CD4-positive, alpha-beta T cell treated with Interleukin-2 at 100 ng/mL for 4 hours (primary cell): Measurements from ENCODE around the gene RABGAP1L.
"Not testable (repeated sequence)": the region's sequence is repeated elsewhere in the genome, so short reads cannot be mapped to it uniquely, and the experiment has no call there.

Experiments
- DNase-seq: peaks from one replicate; pipeline ENCODE4 v3.0.0-alpha.2; 2020; ENCODE audit warnings: low spot score

RABGAP1L gene

DNA sequence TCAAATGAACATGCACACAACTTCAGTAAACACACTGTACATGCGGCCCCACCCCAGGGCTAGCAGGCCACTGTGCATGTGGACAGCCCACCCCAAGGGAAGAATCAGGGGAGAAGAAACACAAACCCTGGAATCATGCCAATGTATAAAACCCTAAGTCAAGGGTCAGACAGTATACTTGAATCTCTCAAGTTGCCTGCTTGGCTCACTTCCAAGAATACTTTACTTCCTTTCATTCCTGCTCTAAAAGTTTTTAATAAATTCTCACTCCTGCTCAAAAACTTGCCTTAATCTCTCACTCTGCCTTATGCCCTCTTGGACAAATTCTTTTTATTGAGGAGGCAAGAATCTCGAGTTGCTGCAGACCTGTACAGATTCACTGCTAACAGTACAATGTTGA, 609.2 kb downstream of the RABGAP1L start:
- no peak for DNase-seq

DNA sequence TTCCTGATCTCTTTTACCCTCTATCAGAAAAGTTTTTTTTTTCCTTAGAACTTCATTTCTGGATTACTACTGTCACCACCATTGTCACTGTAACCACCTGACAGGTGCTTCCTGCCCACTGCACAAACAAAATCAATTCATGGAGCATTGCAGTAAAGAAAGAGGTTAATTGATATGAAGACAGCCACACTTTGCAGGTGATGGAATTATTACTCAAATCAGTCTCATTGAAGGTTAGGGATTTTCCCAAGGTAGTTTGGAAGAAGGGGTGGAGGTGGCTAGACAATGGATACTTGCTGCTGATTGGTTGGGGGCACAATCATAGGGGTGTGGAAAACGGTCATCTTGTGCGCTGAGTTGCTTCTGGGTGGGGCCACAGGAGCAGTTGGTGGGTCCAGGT, 609.6 kb downstream of the RABGAP1L start:
- DNase-seq, result no peak

DNA sequence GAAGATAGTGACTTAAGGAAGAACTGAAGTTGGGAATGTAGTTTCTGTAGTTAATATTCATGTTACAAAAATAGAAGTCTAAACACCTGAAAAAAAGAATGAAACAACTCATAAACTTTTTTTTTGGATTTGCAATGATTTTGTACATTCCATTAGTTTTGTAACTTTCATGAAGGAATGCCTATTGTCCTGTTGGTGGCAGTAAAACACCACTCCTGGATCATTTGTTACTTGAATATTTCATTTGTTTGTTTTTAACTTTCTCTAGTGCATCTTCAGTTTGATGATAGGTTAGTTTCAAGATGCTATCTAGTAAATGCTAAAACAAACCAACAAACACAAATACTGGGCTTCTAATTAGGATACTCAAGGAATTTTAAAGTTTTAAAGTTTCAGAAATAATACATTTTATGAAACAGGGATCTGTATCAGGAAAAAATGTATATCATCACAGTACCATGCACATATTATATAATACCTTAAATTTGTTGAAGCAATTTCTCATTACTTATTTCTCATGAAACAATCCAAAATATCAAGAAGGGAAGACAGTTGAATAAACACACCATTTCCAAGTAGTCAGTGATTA, 610.7 kb downstream of the RABGAP1L start:
- peak; percentile 58 for DNase-seq

DNA sequence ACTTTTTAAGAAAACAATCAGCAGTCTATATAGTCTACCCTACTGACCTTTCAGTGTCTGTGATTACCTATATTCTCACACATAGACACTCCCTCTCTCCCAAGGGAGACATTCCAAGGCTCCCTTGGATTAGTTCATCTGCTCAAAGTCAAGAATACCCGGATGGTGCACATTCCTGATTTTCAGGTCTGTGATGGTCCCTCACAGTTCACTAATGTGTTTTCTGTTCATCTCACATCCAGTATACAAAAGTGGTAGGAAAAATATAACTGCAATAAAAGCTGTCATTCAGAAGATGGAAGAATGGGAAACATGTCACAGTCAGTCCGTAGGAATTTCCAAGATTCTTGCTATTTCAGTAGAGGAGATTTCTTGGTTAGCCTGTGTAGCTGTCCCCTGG, 616.3 kb downstream of the RABGAP1L start:
- DNase-seq, result no peak

DNA sequence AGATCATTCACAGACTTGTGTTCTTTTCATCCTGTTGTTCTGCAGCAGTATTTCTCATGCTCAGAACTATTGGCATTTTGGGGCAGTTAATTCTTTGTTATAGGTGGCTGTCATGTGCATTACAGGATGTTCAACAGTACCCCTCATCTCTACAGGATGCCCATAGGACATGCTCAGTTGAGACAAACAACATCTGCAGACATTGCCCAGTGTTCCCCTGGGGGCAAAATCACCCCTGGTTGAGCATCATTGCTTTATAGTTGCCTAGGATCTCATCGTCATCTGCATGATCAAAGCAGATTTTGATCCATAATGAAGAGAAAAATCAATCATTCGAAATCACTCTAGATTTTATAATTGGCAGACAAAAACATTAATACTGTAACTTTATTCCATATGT, 617.9 kb downstream of the RABGAP1L start:
- no peak for DNase-seq

DNA sequence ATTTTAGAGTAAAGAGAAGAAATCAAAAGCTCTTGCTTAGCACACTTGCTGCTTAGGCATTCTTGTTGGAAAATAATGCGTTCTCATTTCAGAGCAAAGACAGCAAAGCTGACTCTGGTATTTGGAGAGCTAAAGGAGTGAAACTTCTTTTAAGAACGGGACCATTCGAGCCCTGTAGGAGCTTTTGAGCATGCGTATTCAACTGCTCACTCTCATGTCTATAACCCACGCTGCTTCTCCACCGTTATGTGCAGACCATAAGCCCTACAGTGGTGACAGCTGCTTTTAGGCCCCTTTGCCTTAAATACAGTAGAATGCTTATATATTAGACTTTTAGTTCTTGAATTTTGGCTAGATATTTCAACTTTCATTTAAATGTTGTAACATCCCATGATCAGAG, 626.2 kb downstream of the RABGAP1L start:
- no peak for DNase-seq

DNA sequence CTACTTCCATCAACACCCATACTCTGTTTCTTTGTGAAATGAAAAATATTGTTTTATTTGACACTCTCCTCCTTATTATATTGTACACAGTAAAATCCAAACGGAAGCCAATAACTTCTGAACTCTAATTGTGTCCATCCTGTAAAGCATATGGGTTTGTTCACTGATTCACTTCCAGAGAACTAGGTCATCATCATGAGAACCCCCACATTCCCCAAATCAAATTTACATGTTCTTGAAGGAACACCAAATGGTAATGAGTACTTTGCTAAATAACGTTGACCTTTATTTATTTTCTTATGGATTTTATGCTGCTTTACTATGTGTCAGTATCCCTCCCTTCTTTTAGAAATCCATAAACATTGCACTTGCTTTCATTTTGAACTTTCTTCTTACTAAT, 627.0 kb downstream of the RABGAP1L start:
- DNase-seq, result no peak

DNA sequence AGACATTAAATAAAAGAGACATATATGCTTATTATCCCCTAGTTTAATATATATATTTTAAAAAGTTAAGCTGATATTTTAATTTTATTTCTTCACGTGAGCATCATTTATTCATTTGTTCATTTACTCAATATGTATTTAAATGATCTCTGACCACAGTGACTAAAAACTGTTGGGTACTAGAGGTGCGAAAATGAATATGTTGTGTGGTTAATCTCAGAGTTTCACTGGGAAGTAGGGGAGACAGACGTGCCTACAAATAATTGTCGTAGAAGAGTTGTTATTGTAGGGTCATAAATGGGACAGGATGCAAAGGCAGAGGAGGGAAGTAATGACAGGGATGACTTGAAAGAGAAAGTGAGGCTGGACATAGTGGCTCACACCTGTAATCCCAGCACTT, 627.4 kb downstream of the RABGAP1L start:
- no peak for DNase-seq

DNA sequence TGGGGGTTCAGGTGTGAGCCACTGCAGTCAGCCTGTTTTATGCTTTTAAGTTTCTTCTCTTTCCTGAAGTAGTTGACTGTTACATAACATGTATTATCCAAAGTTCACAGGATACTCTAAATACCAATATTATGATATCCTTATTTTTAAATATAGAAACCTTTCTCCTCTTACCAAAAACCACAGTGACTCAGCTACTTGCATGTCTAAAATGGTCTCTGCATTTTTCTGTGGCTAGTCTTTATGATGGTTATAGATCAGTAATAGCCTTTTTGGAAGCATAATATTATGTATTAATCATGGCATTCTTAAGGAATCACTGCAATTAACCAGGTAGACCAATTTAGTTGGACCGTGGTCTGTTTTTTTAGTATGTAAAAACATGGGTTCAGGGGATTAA, 629.7 kb downstream of the RABGAP1L start:
- no peak for DNase-seq

DNA sequence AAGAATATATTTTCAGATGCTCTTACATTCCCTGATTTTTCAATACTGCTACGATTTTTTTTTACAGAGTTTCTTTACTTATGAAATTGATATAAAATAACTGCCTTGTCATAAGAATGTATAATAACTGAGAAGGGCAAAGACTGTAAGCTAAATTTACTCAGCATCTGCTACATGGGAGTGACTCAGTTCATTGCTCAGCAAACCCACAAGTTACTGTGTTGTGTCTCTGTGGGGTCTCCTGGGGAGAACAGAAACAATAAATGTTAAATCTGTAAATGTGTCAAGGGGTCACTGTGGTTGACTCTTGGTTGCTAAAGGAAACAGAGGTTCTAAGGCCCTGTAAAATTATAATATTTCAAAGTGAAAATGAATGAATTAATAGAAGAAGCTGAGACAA, 630.1 kb downstream of the RABGAP1L start:
- peak; percentile 17 for DNase-seq

DNA sequence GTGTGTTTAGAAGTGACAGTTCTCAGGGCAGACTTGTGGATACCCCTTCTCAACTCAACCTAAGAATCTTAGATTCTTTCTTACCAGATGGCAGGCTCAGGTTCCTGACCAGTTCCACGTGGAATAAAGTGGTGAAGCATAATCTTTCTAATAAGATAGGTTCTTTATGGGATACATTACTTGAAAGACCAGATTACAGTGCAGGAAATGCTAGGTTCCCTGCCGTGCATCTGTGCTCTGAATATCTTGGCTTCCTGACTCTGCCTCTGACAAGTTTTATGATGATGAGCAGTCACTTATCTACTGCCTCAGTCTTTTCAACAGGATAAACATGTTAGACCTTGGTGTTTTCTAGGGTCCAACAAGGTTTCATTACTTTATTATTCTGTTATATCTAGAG, 632.5 kb downstream of the RABGAP1L start:
- no peak for DNase-seq

DNA sequence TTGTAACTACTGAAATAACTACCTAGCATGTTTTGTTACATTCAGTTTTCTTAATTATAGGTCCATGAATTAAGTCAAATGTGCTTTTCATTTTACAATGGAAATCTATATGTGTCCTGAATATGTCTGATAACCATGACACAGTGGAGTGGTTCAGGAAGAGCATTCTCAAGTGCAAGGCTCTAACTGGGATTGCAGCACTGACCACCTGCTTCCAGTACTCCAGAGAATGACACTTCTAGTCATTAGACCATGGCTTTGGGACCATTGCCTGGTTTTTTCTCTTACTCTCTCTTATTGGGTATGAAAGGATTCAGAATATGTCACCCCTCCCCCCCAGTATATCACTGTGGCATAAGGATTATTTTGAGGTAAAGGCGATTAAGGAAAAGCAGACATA, 635.5 kb downstream of the RABGAP1L start:
- DNase-seq, result no peak

DNA sequence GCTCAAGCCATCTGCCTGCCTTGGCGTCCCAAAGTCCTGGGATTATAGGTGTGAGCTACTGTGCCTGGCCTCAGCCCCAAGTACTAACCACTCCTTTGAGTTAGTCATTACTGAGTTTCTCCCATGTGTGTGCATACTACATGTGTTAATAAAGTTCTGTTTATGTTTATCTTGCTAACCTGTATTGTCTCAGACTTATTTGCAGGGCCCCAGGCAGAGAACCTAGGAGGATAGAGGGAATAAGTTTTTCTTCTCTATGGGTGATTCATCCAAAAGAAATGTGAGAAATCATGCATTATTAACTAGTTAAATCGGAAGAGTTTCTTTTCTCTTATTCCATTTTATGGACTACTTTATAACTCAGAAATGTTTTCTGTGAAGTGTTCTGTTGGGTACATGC, 636.5 kb downstream of the RABGAP1L start:
- no peak for DNase-seq

DNA sequence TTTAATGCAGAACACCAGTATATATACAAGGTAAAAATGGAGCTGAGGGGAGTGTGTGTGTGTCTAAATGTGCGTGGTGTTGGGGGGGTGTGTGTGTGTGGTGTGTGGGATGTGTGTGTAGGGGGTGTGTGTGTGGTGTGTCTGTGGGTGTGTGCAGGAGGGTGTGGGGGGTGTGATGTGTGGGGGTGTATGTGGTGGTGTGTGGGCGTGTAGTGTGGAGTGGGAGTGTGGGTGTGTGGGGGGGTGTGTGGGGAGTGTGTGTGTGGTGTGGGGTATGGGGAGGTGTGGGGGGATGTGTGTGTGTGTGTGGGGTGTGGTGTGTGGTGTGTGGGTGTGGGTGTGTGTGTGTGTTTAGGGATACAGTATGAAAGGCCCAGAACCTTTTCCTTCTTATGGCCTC, 638.1 kb downstream of the RABGAP1L start:
- peak; percentile 22 for DNase-seq

DNA sequence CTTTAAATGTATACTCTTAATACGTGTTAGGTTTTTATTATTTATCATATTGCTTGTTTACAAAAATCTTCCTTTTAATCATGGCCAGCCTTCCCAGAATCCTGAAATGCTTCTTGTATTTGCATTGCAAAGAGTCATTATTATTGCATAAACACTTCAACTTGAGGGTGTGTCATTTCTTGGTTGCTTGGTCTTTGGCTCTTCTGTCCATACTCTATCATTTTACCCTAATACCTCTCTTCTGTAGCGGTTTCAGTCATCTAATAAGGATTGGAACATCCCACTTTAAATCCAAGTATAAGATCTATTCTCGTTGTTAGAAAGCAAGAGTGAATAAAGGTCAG, 639.8 kb downstream of the RABGAP1L start:
- DNase-seq, result no peak

DNA sequence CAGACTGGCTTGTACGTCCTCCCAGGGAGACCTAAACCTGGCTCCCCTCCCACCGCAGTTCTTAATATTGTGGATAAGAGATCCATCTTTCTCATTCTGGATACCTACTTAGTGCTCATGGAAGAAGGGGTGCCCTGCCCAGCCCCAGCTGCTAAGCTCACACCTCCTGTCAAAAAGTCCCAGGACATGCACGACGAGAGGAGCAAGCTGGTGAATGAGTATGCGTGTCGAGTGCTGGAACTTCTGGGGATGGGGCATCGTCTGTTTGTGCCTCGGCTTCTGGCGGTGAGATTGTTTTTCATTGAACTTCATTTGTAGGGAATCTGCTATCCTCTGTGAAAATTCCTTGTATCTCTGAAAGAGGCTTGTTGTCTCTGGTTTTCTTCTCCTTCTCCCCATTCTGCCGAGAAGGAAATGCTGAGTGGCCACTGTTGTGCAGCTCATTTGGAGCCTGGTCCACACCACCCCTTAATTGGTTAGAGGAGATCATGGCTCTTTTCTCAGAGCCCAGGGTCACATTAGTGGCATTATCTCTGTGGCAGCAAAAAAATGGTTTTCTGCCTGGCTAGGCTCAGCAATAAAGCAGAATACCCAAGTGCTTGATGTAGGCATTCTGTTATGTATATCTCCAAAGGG, 641.0 kb downstream of the RABGAP1L start:
- no peak for DNase-seq

DNA sequence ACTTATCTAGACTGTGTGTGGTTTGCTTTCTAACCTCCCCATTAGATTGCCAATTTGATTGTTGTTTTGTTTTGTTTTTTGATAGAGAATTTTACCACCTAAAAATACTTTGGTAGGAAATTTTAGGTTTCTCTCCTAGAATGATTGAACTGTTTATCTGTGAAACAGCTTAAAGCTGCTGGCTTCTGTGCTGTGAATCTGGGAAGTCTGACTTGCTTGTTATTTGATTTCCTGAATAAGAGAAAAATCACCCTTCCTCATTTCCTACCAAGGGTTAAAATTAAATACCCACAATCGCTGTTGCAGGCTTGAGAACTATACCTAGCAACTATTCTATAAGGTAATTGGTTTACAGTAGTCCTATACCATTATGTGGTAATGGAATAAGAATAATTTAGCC, 641.6 kb downstream of the RABGAP1L start:
- no peak for DNase-seq

DNA sequence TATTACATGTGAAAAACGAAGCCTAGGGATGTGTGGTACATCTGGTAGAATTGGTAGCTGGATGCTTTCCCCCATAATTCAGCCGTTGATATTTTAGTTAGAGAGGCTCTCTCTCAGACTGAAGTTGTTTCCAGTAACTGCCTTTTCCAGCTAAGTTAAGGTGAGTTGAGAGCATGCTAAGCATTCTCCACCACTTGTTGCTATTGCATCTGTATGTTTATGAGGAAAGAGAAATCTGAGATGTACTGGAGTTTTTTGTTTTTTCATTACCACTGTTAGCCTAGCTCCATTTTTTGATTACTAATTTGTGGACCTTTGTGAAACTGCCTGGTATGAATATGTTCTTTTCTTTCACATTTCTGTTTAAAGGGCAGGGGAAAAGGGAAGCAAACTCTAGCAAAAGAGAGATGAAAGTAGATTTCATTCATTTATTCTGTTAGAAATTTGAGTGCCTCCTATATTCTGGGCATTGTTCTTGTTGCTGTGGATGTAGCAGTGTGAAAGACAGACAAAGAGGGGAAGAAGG, 650.5 kb downstream of the RABGAP1L start:
- DNase-seq, result no peak

DNA sequence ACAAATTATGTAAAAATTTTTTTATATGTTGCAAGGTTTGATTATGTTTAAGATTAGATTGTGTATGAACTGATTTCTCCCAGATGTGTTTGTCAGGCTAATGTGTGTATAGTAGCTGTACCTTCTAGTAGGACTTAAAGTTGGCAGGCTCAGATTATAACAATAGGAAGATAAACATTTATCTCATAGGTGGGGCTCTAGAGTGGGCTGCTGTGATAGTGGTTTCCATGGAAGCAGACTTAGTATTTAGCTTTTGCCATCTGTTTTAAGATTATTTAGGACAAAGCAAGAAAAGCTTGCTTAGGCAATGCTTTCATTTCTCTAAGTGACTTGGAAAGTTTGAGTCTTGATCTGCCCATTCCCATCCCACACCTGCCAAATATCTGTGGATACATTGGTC, 652.7 kb downstream of the RABGAP1L start:
- no peak for DNase-seq

DNA sequence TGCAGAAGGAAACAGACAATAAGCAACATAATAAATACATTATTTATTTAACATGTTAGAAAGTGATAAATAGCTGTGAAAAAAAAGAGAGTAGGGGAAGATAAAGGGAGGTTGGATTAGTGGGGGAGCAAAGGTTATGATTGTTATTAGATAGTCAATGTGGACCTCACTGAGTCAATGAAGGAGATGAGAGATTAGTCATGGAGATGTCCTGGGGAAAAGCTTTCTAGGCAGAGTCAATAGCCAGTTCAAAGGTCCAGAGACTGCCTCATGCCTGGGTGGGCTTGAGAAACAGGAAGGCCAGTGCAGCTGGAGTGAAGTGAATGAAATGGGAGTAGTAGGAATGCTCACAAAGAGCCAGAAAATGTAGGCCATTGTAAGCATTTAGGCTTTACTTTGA, 653.3 kb downstream of the RABGAP1L start:
- no peak for DNase-seq

DNA sequence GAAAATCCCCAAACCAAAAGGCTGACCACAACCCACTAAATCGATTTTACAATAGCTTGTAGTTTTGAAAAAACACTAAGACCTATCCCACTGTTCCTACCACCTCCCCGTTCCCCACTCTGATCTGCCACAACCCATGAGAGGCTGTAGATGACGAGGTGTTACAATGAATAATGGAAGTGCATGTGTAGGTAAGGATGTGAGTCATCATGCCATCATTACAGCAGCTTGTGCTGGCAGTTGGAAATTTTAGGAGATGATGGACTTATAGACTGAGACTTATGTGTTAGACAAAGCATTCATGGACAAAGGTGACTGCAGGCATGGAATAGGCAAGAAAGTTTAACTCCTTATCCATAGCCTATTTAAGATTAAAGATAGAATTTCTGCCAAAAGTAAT, 655.7 kb downstream of the RABGAP1L start:
- peak; percentile 14 for DNase-seq

DNA sequence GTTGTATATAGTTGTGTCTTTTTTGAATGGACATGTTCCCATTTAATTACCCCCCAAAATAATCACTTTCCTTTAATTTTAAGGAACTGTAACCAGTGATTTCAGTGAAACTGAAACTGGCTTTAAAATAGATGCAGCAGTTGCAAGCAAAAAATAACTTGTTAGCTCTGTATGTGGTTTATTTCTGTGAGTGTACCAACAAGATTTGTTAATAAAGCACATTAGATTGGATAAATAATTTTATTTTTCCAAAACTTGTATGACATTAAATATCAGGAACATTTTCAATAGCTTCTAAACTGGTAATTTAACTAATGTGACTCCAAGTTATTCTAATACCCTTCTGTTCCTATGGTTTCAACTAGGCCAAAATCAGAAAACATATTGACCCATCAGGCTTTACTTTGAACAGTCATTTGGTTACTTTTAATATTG, 656.2 kb downstream of the RABGAP1L start:
- DNase-seq, result no peak

DNA sequence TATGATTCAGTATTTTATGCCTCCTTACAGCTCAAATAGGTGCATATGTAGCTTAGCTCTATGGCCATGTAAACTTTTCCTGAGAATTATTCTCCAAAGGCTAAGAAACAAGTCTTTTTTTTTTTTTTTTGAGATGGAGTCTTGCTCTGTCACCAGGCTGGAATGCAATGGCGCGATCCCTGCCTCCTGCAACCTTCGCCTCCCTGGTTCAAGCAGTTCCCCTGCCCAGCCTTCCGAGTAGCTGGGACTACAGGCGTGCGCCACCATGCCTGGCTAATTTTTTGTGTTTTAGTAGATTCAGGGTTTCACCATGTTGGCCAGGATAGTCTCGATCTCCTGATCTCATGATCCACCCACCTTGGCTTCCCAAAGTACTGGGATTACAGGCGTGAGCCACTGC, 657.3 kb downstream of the RABGAP1L start:
- not testable (repeated sequence) for DNase-seq

DNA sequence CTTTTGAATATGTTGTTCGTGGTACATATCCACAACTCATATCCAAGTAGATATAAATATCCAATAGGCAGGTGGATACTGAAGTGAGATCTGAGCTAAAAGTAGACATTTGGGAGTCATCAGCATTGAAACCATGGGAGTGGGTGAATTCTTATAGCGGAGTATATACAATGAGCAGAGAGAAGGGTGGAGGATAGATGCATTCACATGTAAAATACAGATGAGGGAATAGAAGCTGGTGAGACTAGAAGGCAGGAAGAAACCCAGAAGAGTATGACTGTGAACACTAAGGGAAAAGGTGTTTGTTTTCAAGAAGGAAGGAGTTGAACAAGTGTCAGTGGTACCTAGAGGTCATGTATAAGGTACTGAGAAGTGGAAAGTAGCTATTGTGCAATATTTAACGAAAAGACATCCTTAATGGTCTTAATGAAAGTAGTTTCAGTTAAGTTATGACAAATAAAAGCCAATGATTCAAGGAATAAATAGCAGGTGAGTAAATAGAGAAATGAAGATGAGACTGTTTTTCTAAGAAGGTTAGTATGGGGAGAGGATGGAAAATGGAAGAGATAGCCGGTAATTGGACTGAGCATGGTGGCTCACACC, 658.8 kb downstream of the RABGAP1L start:
- no peak for DNase-seq
